NCI-H524 (cell line): ENCODE measurements around the gene SPACA7.
"Not testable (repeated sequence)": the region's sequence is repeated elsewhere in the genome, so short reads cannot be mapped to it uniquely, and the experiment has no call there.

ENCODE experiments used
- DNase-seq, 2 experiments: peaks; one replicate each; lab custom pipeline; 2025; lab: John Stamatoyannopoulos, UW

Gene SPACA7

DNA sequence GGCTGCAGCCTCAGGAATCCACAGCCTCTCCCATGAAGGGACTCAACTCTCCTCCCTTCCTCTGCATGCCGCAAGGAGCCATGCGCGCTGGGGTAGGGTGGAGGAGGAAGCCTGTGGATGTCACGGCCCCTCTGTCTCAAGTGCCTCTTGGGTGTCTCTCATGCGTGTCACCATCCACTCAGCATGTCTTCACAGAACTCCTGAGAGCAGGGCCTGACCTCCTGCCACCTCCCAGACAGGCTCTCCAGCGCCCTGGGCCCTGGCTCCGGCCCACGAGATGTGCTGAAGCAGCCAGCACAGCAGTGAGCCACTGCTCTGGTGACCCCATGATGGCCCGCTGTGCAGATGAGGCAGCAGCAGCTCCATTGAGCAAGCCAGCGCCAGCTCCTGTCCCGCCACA, 25.9 kb upstream of the SPACA7 start:
- DNase-seq, result no peak

DNA sequence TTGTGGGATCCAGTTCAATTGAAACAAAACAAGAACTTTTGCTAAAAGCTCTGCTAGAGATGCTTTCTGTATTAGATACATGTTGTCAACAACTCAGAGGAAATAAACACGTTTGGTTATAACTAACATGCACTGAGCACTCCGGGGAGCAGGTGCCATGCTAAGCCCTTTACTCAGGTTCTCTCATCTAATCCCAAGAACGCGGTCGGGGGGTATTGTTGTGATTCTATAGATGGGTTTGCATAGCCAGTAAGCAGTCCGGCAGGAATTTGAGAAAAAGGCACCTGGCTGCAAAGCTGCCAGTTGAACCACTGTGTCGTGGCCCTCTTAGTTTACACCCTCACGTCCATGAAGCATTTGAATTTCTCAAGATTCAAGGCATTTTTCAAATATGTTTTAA, 24.3 kb upstream of the SPACA7 start:
- no peak for DNase-seq

DNA sequence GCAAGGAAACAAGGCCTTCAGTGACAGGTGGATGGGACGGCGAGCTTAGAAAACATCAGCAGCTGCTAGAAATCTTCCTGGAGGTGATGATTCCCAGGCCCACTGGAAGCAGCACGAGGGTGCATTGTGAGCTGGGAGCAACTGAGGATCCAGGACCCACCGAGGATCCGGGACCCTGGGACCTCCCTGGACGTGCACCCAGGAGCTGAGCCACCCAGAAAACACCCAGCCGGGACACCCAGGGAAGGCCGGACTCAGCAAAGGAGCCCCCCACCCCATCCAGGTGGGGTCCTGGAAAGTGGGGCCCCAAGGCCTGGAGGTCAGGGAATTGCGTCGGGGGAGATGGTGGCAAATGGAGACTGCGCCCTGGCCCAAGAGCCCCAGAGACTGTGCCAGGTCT, 22.3 kb upstream of the SPACA7 start:
- no peak for DNase-seq

DNA sequence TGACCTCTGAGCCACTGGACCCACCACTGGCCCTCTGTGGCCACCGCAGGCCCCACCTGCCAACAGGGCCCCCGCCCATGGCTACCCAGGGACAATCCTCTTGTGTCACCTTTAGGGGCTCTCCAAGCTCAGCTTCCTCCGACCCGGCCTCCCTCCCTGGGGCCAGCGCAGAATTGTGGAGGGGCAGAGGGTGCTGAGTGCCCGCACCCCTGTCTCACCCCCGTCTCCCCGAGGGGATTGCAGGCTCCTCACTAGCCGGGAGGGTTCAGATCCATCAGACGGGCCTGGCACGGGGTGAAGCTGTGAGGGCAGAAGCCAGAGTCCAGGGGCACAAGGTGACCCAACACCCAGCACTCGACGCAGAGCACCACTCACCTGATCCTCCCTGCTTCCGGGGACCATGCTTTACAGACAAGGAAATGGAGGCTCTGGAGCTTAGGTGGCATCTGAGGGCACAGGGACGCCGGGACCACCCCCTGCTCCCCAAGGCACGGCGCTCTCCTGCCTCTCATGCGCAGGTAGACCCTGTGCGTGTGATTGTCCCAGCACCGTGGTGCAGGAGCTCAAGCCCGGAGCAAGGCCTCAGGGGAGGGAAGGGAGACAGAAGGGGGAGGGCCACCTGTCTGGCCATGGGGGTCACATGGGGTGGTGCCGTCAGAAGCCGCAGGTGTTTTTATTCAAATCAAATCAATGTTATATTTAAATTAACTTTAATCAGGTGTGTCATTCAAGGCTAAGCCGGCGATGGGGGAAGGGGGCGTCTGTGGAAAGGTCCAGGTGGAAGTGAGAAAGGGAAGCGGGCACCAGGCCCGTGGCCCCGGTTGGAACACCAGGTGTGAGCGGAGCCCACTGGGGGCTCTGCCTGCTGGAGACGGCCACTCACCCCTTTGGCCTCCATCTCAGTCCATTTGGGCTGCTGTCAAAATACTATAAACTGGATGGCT, 21.6 kb upstream of the SPACA7 start:
- DNase-seq, result no peak

DNA sequence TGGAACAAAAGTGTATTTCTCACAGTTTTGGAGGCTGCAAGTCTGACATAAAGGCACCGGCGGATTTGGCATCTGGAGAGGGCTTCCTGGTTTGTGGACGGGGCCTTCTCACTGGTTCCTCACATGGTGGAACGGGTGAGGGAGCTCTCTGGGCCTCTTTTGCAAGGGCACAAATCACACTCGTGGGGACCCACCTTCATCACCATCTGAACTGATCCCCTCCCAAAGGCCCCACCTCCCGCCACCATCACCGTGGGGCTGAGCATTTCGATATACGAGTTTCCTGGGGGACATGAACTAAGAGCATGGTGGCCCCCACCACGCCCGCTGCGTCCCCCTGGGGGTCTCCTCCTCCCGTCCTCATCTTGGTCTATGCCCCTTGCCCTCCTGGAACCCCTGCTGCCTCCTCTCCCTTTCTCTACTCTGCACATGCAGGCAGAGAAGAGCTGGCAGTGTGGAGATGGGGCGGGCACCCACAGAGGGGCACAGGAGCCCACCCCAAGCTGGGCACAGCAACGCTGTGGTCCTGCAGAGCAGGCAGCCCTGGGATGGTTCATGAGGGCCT, 20.8 kb upstream of the SPACA7 start:
- no peak for DNase-seq

DNA sequence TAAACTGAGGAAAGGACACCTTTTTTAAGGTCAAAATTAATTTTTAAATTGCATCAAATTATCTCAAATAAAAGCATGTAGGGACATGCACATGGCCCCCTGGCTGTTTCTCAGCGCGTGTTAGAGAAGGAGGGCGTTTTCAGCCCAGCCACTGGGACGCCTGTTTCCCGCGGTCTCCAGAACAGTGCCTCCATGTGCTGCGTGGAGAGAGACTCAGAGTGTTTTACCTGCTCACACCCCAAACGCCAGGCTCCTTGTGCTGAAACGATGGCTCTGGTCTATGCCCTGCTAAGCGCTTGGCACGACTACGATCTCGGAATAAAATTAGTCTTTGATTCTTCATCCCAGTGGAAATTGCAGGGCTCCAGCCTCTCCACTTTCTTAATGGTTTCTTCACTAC, 20.0 kb upstream of the SPACA7 start:
- no peak for DNase-seq

DNA sequence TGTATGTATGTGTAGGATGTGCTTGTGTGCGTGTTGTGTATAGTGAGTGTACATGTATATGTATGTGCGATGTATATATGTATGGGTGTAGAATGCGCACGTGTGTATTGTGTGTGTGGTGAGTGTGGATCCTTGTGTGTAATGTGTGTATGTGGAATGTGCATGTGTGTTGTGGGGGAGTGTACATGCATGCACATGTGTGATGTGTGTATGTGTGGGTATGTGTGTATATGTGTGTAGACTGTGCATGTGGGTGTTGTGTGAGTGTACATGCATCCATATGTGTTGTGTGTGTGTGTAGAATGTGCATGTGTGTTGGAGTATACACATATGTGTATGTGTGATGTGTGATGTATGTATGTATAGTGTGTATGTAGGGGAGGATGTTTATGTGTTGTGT, 18.0 kb upstream of the SPACA7 start:
- no peak for DNase-seq

DNA sequence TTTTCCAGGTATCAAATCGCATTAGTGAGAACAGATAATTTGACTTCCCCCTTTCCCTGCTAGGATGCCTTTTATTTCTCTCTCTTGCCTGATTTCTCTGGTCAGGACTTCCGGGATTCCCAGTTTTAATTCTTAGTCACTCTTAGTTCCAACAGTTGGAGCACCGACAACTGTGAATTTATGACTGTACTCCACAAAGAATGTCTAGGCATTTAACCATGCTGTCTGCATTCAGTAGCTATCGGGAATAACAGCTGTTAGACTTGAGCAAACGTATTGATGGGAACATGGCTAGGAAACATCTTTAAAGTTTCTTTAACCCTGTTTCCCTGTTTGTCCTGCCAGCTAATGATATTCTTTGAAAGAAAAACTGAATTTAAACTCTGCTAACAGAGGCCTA, 14.1 kb upstream of the SPACA7 start:
- DNase-seq, result no peak

DNA sequence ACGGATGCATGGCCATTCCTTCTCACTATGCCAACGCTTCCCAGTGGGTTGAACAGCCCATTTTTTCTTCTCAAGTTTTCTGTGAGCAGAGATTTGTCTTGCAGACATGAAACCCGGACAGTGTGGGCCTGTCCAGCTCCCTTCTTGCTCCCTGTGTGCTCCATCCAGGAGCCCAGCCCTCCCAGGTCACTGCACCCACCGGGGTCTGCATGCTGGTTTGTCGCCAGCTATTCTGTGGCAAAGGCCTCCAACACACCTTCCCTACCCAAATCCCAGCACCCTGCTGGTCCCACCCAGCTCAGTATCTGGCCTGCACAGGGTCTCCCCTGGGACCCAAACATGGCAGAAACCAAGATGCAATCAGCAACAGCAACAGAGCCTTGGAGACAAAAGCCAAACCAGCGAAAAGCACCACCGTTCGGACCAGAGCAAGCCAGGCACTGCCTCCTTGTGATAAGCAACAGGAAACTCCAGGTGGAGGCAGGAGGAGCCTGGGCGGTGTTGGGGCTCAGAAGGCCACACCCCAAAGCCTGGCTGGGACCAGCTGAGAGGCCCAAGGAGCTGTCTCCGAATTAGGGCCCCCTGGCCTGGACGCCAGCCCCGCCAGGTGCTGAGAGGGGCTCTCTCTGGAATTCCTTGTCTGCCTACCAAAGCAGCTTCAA, 12.2 kb upstream of the SPACA7 start:
- DNase-seq, result no peak

DNA sequence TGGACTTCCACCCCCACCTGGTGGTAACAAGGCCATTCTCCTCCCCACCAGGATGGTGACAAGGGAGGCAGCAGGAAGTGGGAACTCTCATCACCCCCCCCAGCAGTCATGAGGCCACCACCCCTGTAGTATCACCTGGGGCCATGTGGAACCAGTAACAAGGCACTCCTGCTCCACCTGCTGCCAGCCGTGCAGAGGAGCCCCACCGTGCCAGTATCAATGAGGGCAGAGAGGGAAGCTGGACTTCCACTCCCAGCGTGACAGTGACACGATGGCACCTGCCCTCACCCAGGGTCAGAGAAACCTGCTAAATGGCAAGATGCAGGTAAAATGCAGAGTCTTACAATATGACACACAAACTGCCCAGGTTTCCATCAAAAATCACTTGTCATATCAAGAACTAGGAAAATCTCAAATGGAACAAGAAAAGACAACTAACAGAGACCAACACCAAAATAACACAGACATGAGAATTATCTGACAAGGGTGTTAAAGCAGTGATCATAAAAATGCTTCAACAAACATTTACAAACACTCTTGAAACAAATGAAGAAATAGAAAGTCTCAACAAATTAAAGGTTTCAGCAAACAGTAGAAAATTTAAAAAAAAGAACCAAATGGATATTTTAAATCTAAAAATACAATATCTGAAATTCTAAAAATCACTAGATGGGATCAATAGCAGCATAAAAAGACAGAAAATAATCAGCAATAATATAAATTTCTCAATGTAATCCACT, 9.1 kb upstream of the SPACA7 start:
- no peak for DNase-seq

DNA sequence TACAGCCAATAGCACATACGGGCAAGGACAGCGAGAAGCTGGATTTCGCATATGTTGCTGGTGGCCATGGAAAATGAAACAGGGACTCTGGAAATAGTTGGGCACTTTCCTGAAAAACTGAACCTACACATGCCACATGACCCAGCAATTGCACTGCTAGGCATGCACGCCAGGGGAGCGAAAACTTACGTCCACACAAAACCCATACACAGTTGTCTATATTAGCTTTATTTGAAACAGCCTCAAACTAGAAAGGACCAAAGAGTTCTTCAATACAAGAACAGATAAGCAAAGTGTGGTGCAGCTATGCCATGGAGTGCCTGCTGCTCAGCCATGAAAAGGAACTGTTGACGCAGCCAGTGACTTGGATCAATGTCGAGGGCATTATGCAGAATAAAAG, 7.3 kb upstream of the SPACA7 start:
- DNase-seq, result no peak

DNA sequence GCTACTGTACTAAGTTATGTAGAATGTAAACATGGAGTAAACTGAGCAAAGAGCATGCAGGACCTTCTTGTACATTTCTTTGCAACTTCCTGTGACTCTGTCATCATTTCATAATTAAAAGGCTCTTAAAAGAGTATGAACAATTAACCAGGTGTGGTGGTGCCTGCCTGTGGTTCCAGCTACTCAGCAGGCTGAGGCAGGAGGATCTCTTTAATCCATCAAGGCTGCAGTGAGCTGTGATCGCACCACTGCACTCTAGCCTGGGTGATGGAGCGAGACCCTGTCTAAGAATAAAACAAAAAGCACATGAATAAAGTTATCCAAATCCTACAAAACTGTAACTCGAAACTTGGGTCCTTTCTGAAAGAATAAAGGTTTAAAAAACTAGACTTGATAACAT, 5.8 kb upstream of the SPACA7 start:
- no peak for DNase-seq

DNA sequence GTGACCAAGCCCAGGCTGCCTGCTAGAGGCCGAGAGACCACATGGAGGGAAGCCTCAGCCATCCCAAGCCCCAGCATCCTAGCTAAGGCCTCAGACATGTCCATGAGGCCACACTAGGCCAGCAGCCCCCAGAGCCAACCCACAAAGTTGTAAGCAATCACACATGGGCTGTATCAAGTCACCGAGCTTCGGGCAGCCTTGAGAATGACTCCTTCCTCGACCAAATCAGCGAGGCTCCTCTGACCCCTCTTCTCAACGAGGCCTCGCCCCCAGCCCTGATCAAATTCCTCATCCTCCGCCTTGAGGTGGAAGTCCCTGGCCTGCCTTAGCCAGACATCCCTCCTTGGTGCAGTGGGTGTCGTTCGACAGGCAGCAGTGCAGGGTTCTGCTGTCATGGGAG, 1.9 kb upstream of the SPACA7 start:
- DNase-seq, result no peak

DNA sequence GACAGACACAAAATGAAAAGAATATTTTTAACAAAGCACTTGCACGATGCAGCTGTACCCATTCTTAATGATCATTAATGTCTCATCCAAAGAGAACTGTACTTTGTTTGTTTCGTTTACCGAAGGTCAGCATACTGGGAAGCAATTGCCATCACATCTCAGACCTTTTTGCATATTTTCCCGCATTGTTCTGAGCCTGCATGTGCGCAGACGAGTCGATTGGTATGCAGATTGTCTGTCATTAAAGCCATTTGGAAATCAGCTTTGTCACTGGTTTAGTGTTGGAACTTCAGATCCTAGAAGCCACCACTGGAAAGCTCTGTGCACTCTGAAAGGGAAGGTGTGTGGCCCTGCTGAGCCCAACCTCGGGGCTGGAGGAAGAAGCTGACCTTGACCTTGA, 15.6 kb downstream of the SPACA7 start:
- no peak for DNase-seq

DNA sequence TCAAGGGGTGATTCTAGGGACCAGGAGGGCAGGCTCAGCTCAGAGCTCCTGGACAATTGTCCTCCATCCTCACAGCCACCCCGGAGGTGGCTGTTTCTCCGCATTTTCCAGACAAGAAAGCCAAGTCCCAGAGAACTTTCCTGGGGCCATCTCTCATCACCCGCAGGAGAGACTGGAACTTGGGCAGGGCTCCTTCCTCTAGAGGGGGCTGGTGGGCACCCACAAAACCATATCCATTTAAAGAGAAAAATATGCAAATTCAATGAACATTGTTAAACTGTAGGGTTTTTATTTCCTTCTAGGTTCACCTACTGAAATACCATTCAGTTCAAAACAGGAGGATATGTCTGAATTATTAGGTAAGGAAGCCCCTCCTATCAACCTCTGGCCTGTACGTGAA, 16.6 kb downstream of the SPACA7 start:
- no peak for DNase-seq

DNA sequence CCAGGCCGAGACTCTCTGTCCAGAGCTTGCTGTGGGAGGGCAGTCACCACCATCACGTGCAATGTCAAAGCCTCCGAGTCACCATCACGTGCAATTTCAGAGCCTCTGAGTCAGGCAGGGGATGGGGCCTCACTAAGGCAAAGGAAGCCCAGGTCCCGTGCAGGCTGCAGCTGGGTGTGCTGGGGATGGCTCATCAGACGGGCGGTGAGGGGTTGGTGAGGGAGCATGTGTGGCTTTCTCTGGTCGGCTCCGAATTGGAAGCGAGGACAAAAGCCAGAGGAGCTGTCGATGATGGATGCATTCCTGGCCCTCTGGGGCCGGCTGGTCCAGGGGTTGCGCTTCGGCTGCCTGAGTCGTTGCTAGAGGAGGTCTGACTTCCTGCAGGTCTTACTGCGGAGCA, 18.9 kb downstream of the SPACA7 start:
- DNase-seq, result not testable (repeated sequence)

DNA sequence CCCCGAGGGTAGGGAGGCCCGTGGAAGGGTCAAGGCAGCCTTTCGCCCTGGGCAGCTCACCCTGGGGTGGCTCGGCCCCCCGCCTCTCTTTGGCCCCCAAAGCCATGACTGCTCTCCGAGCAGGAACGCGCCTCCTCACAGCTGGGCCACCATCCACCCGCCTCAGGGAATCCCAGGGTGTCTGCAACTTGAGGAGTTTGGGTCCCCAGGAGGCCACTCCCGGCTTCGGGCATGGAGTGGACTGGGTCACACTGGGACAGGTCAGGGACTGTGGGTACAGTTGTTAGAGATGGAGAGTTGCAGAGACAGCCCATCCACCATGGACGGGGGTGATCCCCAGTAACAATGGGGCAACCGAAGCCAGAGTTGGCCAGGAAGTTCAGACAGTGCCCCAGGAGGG, 19.8 kb downstream of the SPACA7 start:
- DNase-seq, result not testable (repeated sequence)

DNA sequence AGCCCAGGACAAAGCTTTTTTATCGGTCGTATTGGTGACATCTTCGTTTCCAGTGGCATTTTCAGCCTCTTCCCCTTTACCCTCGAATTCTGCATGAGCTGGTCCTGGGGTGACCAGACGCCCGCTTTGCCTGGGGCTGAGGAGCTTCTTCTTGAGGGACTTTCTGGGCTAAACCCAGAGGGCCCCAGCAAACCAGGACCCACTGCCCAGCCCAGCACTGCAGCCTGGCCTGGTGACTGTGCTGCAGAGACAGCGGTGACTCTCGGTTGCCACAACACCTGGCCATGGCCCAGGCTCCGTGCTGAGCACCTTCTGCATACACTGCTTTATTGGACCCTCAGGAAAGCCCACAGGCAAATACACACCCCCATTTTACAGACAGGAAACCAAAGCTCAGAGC, 21.0 kb downstream of the SPACA7 start:
- DNase-seq, result no peak

DNA sequence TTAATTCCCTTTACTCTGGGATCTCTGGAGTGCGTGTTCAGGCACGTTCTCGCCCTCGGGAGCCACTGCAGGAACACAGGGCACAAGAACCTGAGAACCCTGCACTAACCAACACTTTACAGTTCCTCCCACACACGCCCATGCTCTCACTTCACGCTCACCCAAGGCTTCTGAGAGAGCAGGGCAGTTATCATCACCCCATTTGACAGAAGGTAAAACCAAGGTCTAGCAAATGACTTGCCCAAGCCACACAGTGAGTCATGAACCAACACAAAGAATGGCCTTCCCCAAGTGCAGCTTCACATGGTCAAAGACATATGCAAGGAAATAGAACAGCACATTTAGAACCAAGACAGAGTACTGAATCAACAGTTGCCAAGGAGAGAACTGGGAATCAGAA, 22.2 kb downstream of the SPACA7 start:
- DNase-seq, result not testable (repeated sequence)

DNA sequence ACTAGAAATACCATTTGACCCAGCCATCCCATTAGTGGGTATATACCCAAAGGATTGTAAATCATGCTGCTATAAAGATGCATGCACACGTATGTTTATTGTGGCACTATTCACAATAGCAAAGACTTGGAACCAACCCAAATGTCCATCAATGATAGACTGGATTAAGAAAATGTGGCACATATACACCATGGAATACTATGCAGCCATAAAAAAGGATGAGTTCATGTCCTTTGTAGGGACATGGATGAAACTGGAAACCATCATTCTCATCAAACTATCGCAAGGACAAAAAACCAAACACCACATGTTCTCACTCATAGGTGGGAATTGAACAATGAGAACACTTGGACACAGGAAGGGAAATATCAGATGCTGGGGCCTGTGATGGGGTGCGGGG, 33.7 kb downstream of the SPACA7 start:
- DNase-seq, result not testable (repeated sequence)

DNA sequence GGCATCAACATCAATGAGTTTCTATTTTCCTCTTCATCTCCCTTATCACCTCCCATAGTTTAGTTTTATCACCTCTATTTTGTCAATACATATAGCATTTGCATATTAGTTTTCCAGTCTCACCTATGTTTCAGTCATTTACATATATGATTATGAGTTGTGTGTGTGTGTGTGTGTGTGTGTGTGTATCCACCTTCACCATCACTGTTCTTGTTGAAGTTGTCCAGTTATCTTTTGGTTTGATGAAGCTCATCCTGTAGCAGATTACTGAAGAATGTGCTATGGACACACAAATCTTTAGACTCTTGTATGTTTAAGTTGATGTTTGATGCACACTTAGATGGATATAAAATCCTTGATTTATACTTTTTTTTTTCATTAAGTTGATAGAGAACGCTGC, 40.5 kb downstream of the SPACA7 start:
- no peak for DNase-seq

DNA sequence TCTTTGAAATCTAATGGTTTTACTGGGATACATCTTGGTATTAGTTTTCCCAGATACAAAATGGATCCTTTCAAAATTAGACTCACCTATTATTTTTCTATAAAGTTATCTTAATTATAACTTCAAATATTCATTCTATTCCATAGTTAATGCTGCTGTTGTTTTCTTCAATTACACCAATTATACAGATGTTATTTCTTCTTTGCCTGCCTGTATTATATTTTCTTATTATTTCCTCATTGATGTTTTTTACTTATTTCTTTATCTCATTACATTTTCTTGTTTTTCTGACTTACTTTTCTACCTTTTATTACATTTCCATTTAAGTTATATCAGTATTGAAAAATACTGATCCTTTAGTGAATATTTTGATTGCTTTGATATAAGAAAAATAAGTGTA, 40.9 kb downstream of the SPACA7 start:
- no peak for DNase-seq

DNA sequence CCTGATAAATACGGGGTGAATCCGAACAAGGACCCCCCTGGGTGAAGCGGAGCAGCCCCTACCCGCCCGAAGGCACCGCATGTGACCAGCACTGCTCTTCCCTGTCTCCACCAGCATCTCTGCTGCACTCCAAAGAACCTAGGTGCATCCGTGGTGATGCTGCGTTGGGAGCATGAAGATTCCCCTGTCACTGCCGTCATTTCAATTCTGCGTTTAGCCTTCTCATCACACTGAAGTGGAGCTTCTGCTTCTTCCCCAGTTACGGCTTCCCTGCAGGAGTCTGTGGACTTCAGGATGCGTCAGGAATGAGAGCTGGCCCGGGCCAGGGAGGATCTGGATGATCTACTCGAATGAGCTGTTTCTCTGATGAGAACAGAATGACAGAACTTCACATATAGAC, 47.9 kb downstream of the SPACA7 start:
- DNase-seq, result no peak
